Right renal cortex interstitium (tissue), 3 donors: ENCODE data around the gene DAGLA. TPM values are rescaled to one million over a fixed set of nuclear protein-coding genes. Genes with fewer than 3 reads are reported as not detected.

ENCODE experiments used
- DNase-seq, 3 donors: peaks; one replicate each; pipeline ENCODE4 v3.0.0-alpha.2; 2013; ENCODE audit warnings: low read depth in 3 of 3, low spot score in 2 of 3
- polyA plus RNA-seq, 3 donors: library from polyadenylated mRNA; unstranded; fragments of 120-200 nt; gene quantifications; one replicate each; pipeline ENCODE4 v1.2.1, GENCODE V29; 2013; ENCODE audit not compliant: insufficient read length in 3 of 3

Gene DAGLA
- polyA plus RNA-seq, 3 donors, result 2.6 to 3.3 (median 3.0) TPM

GRCh38 chr11:61728066-61728939, 48.1 kb downstream of the DAGLA start:
- DNase-seq, result no peak

GRCh38 chr11:61728940-61729219, 48.7 kb downstream of the DAGLA start:
- DNase-seq, result no peak

- DNase-seq, result no peak
Observed at GRCh38 chr11:61730240-61730994, 50.2 kb downstream of the DAGLA start.

- DNase-seq, result no peak
Observed at GRCh38 chr11:61731211-61731951, 51.2 kb downstream of the DAGLA start.

- DNase-seq, result no peak
Observed at GRCh38 chr11:61731952-61732675, 51.9 kb downstream of the DAGLA start.

- no peak for DNase-seq
Observed at GRCh38 chr11:61732705-61733104, 52.5 kb downstream of the DAGLA start.

GRCh38 chr11:61733120-61733978, 53.2 kb downstream of the DAGLA start:
- DNase-seq, result peak in 1 of 3 donors; percentile 47

- DNase-seq, result no peak
Observed at GRCh38 chr11:61734767-61735166, 54.6 kb downstream of the DAGLA start.

GRCh38 chr11:61735391-61735790, 55.2 kb downstream of the DAGLA start:
- no peak for DNase-seq

- DNase-seq, result no peak
Observed at GRCh38 chr11:61736310-61736709, 56.1 kb downstream of the DAGLA start.

GRCh38 chr11:61737131-61737530, 56.9 kb downstream of the DAGLA start:
- DNase-seq, result no peak

- no peak for DNase-seq
Observed at GRCh38 chr11:61737636-61738386, 57.6 kb downstream of the DAGLA start.

GRCh38 chr11:61738776-61739175, 58.6 kb downstream of the DAGLA start:
- DNase-seq, result no peak

GRCh38 chr11:61739413-61739812, 59.2 kb downstream of the DAGLA start:
- DNase-seq, result no peak

GRCh38 chr11:61739966-61740365, 59.8 kb downstream of the DAGLA start:
- no peak for DNase-seq

- no peak for DNase-seq
Observed at GRCh38 chr11:61742391-61742790, 62.2 kb downstream of the DAGLA start.

- DNase-seq, result no peak
Observed at GRCh38 chr11:61743486-61744095, 63.4 kb downstream of the DAGLA start.

- DNase-seq, result no peak
Observed at GRCh38 chr11:61744181-61744580, 64.0 kb downstream of the DAGLA start.
